IMR-90 (cell line): ENCODE results near the gene WBP1. TPM values are rescaled to one million over a fixed set of nuclear protein-coding genes. Genes with fewer than 3 reads are reported as not detected.

Experiments
- ATAC-seq: fragments of 200-7000 bp; cut with Tn5 transposase; 2 replicates; pipeline ENCODE4 v1.9.1; 2020; ENCODE audit warnings: low read depth, mild to moderate bottlenecking, moderate library complexity
- BruUV-seq: library from RNA; stranded (reverse); fragments of 400-500 nt; replicated peaks from 2 replicates; lab custom pipeline; 2021; lab: Mats Ljungman, UMichigan
- CTCF ChIA-PET: fragments of 300-600 bp; formaldehyde crosslinking; extraction: SDS; loops from one replicate; lab custom pipeline; 2021; ENCODE audit warnings: antibody characterized with exemption; lab: Yijun Ruan, JAX
- POLR2A ChIA-PET: fragments of 300-600 bp; sonication (Branson Sonifier 250); formaldehyde crosslinking; loops from one replicate; lab custom pipeline; 2022; ENCODE audit warnings: antibody characterized with exemption; ENCODE audit not compliant: unreplicated experiment; lab: Charles Lee
- DNase-seq: peaks from one replicate; pipeline ENCODE4 v3.0.0; 2013
- H2AFZ ChIP-seq: replicated peaks from 2 replicates; pipeline ENCODE3; 2013; ENCODE audit warnings: low read length, mild to moderate bottlenecking; ENCODE audit not compliant: poor library complexity
- H2AK5ac ChIP-seq: 2 replicates; pipeline ENCODE4 v1.6.1; 2013; ENCODE audit warnings: low read depth, low read length, inconsistent platforms
- H2AK9ac ChIP-seq: replicated peaks from 2 replicates; pipeline ENCODE3; 2013; ENCODE audit warnings: mild to moderate bottlenecking, low read depth, low read length, moderate library complexity; ENCODE audit not compliant: poor library complexity
- H2BK120ac ChIP-seq: 2 replicates; pipeline ENCODE4 v1.6.1; 2013; ENCODE audit warnings: low read depth, low read length, inconsistent platforms
- H2BK15ac ChIP-seq: 3 replicates; pipeline ENCODE4 v1.6.1; 2013; ENCODE audit warnings: low read depth, low read length, inconsistent platforms
- H2BK20ac ChIP-seq: 2 replicates; pipeline ENCODE4 v1.6.1; 2013; ENCODE audit warnings: low read depth, mild to moderate bottlenecking, inconsistent platforms, low read length, moderate library complexity
- H2BK5ac ChIP-seq: 2 replicates; pipeline ENCODE4 v1.6.1; 2013; ENCODE audit warnings: mild to moderate bottlenecking, low read depth, low read length, inconsistent platforms; ENCODE audit not compliant: poor library complexity, severe bottlenecking
- H3K14ac ChIP-seq: replicated peaks from 2 replicates; pipeline ENCODE4 v1.6.1; 2013; ENCODE audit warnings: low read depth, low read length, inconsistent platforms
- H3K18ac ChIP-seq: 2 replicates; pipeline ENCODE4 v1.6.1; 2013; ENCODE audit warnings: low read depth, low read length, control low read depth
- H3K23ac ChIP-seq: 2 replicates; pipeline ENCODE4 v1.6.1; 2013; ENCODE audit warnings: low read depth, low read length, inconsistent platforms
- H3K27ac ChIP-seq: 2 replicates; pipeline ENCODE4 v1.5.1; 2013; ENCODE audit warnings: mild to moderate bottlenecking, control low read depth, low read length; ENCODE audit not compliant: insufficient read depth
- H3K27me3 ChIP-seq: 2 replicates; pipeline ENCODE4 v1.6.1; 2013; ENCODE audit warnings: low read length; ENCODE audit not compliant: control insufficient read depth, insufficient read depth
- H3K36me3 ChIP-seq: 2 replicates; pipeline ENCODE4 v1.6.1; 2013; ENCODE audit warnings: low read length, mixed read lengths; ENCODE audit not compliant: control insufficient read depth, insufficient read depth
- H3K4ac ChIP-seq: 2 replicates; pipeline ENCODE4 v1.6.1; 2013; ENCODE audit warnings: low read depth, low read length, inconsistent platforms
- H3K4me1 ChIP-seq: 2 replicates; pipeline ENCODE4 v1.6.1; 2013; ENCODE audit warnings: low read length, mixed read lengths; ENCODE audit not compliant: control insufficient read depth, insufficient read depth
- H3K4me2 ChIP-seq: 2 replicates; pipeline ENCODE4 v1.6.1; 2013; ENCODE audit warnings: low read depth, mild to moderate bottlenecking, control low read depth, low read length, moderate library complexity
- H3K4me3 ChIP-seq: 2 replicates; pipeline ENCODE4 v1.5.1; 2013; ENCODE audit warnings: low read depth, mild to moderate bottlenecking, control low read depth, low read length, moderate library complexity; ENCODE audit not compliant: insufficient read depth
- H3K56ac ChIP-seq: 2 replicates; pipeline ENCODE4 v1.6.1; 2013; ENCODE audit warnings: low read length, inconsistent platforms; ENCODE audit not compliant: insufficient read depth; ENCODE audit errors: extremely low read depth
- H3K79me1 ChIP-seq, 2 experiments: 2 replicates each; pipeline ENCODE4 v1.6.1; 2013; ENCODE audit warnings: low read length in 2 of 2, inconsistent platforms in 1 of 2, low read depth in 1 of 2
- H3K9ac ChIP-seq: 2 replicates; pipeline ENCODE4 v1.6.1; 2013; ENCODE audit warnings: low read depth, low read length, control low read depth
- H3K9me1 ChIP-seq: 2 replicates; pipeline ENCODE4 v1.6.1; 2013; ENCODE audit warnings: low read length, inconsistent platforms; ENCODE audit not compliant: insufficient read depth
- H3K9me3 ChIP-seq: 2 replicates; pipeline ENCODE4 v1.6.1; 2013; ENCODE audit warnings: low read length; ENCODE audit not compliant: control insufficient read depth, insufficient read depth
- H4K20me1 ChIP-seq: 2 replicates; pipeline ENCODE4 v1.6.1; 2013; ENCODE audit warnings: low read length, inconsistent platforms; ENCODE audit not compliant: insufficient read depth
- H4K5ac ChIP-seq: 2 replicates; pipeline ENCODE4 v1.6.1; 2013; ENCODE audit warnings: mild to moderate bottlenecking, low read depth, low read length, control low read depth
- H4K8ac ChIP-seq, 2 experiments: 2 replicates each; pipeline ENCODE4 v1.6.1; 2013; ENCODE audit warnings: low read depth in 2 of 2, low read length in 2 of 2, control low read depth in 1 of 2, inconsistent platforms in 1 of 2
- H4K91ac ChIP-seq: 2 replicates; pipeline ENCODE4 v1.6.1; 2013; ENCODE audit warnings: low read depth, low read length, inconsistent platforms; ENCODE audit not compliant: insufficient read depth
- BHLHE40 ChIP-seq: fragments of 150-350 bp; IDR thresholded peaks from 2 replicates; pipeline ENCODE4 v1.6.1; 2016; ENCODE audit warnings: mild to moderate bottlenecking, low read depth, low read length
- CEBPB ChIP-seq: IDR thresholded peaks from 2 replicates; pipeline ENCODE4 v1.6.1; 2012; ENCODE audit warnings: low read depth, low read length, improper control_type of control experiment
- FOS ChIP-seq: fragments of 150-350 bp; IDR thresholded peaks from 2 replicates; pipeline ENCODE4 v1.6.1; 2016; ENCODE audit warnings: low read depth, low read length
- MAZ ChIP-seq: IDR thresholded peaks from 2 replicates; pipeline ENCODE4 v1.6.1; 2012; ENCODE audit warnings: low read depth, mild to moderate bottlenecking, low read length, improper control_type of control experiment, moderate library complexity, borderline replicate concordance
- MXI1 ChIP-seq: IDR thresholded peaks from 2 replicates; pipeline ENCODE4 v1.6.1; 2012; ENCODE audit warnings: low read depth, mild to moderate bottlenecking, low read length, moderate library complexity, borderline replicate concordance
- POLR2A ChIP-seq: IDR thresholded peaks from 2 replicates; pipeline ENCODE4 v1.6.1; 2012; ENCODE audit warnings: mild to moderate bottlenecking, low read depth, low read length
- RCOR1 ChIP-seq: IDR thresholded peaks from 2 replicates; pipeline ENCODE4 v1.6.1; 2012; ENCODE audit warnings: mild to moderate bottlenecking, low read length, improper control_type of control experiment; ENCODE audit not compliant: insufficient replicate concordance
- WGBS, 2 experiments: methylation state at CpG; one replicate each; pipeline versions ENCODE4 v1.1.5 to v1.1.7; 2013; ENCODE audit warnings: missing lambda C conversion rate in 2 of 2; ENCODE audit not compliant: insufficient read length in 1 of 2; ENCODE audit errors: extremely low coverage in 2 of 2; 5-methylcytosine and 5-hydroxymethylcytosine counted together
- dilution Hi-C: fragments of 300-500 bp; cut with HindIII; formaldehyde crosslinking; loops from one replicate; pipeline ENCODE4 v1.14.3; 2018; ENCODE audit warnings: low sequenced_read_pairs; ENCODE audit not compliant: unreplicated experiment
- in situ Hi-C: fragments of 300-500 bp; cut with MboI; formaldehyde crosslinking; loops from 3 replicates; pipeline ENCODE4 v1.14.3; 2019; ENCODE audit warnings: low sequenced_read_pairs, inconsistent platforms, mixed read lengths
- intact Hi-C: fragments of 100-400 bp; cut with micrococcal nuclease; formaldehyde crosslinking; loops from 2 replicates; pipeline ENCODE4 v1.10.0; 2022
- polyA plus RNA-seq, 3 experiments: library from polyadenylated mRNA; depleted of rRNA; stranded (reverse); fragments of >200 nt; gene quantifications; 2 replicates each; pipeline ENCODE4 v1.2.3, GENCODE V29; 2012; ENCODE audit warnings: low replicate concordance in 1 of 3
- total RNA-seq: library from RNA; depleted of rRNA; stranded (reverse); fragments of >200 nt; gene quantifications from 2 replicates; pipeline ENCODE4 v1.2.3, GENCODE V29; 2012
- TF ChIP-seq, protein P1 (sequence below): fragments of 150-350 bp; IDR thresholded peaks from 2 replicates; pipeline ENCODE4 v1.6.1; 2017; ENCODE audit warnings: mild to moderate bottlenecking, antibody characterized with exemption, low read length, low read depth

WBP1 gene
- total and polyA plus RNA-seq, 2 of the 4 experiments (the other 2 are of a cell fraction), result 22.9 to 78.5 TPM

DNA sequence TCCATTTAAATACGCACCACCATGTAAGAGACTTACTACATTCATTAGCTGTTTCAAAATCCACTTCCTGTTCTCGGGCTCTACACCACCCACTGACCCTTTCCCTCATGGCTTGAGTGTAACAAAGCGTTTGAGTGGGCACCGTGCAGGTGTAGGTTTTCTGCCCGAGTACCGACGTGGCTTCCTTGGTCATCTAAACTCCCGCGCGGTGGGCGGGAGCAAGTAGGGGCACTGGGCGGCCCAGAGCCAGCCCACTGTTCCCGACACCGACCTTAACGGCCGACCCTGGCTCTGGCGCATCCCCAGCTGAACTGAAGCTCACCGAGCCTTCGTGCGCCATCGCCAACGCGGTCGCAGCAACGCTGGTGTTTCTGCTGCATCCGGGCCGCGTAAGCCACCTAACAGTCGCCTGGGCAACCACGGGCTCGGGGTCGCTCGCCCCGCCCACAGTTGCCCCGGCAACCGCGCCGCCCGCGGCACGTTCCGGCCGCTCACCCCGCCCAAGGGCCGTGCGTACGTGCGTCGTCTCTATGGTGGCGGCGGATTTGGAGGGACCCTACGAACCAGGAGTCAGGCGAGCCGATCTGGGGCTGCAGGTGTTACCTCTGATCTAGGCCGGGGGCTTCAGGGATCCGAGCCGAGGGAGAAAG is 36.9 kb upstream of the WBP1 start, which contains the start of the genes C2orf81 and WDR54:
Gene C2orf81 (minus strand): TSS at position 399 of the 650 bp plus-strand sequence. CDS start 59 bp downstream, at position 340.
Gene WDR54 (plus strand): TSS at position 510 of the 650 bp plus-strand sequence. CDS start 424 bp downstream, outside the sequence.
- no peak for TF ChIP-seq CEBPB
- TF ChIP-seq POLR2A, result peak; percentile 61
- no peak for TF ChIP-seq RCOR1
- TF ChIP-seq BHLHE40, result peak; percentile 98
- TF ChIP-seq, protein P1, sequence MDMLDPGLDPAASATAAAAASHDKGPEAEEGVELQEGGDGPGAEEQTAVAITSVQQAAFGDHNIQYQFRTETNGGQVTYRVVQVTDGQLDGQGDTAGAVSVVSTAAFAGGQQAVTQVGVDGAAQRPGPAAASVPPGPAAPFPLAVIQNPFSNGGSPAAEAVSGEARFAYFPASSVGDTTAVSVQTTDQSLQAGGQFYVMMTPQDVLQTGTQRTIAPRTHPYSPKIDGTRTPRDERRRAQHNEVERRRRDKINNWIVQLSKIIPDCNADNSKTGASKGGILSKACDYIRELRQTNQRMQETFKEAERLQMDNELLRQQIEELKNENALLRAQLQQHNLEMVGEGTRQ, result peak; percentile 32; the same call in 1 of the 2 replicates
- no peak for TF ChIP-seq FOS
- peak; percentile 95 for TF ChIP-seq MXI1
- TF ChIP-seq MAZ, result peak; percentile 93
- H4K91ac ChIP-seq, result peak within 1 kb of the TSS; percentile 43; the same call in 1 of the 2 replicates
- H3K27me3 ChIP-seq, result no peaks in the 10 kb centered on the region; the same call in 1 of the 2 replicates
- H4K5ac ChIP-seq, result peak within 1 kb of the TSS; percentile 54
- in situ Hi-C loops, result no loop called here
- no peak within 1 kb of the TSS for H3K56ac ChIP-seq
- H3K14ac ChIP-seq, result peak within 1 kb of the TSS; percentile 40; the same call in 1 of the 2 replicates
- no peak within 1 kb of the TSS; the same call in 2 of the 3 replicates for H2BK15ac ChIP-seq
- H3K4me1 ChIP-seq, result peaks cover 3% of the 10 kb centered on the region
- H2BK120ac ChIP-seq, result no peak within 1 kb of the TSS
- peak; percentile 82 for DNase-seq
- peak within 1 kb of the TSS; percentile 71; the same call in 1 of the 2 replicates for H2AK5ac ChIP-seq
- peak within 1 kb of the TSS; percentile 7; the same call in 1 of the 2 replicates for H3K18ac ChIP-seq
- H4K20me1 ChIP-seq, result no peaks in the 10 kb centered on the region
- H3K27ac ChIP-seq, result peak within 1 kb of the TSS; percentile 27; the same call in 1 of the 2 replicates
- no peak within 1 kb of the TSS for H2BK20ac ChIP-seq
- peak within 1 kb of the TSS; percentile 59 for H3K4ac ChIP-seq
- peak within 1 kb of the TSS; percentile 99 for H3K4me2 ChIP-seq
- ChIA-PET POLR2A (no interaction called here), CTCF (interaction anchor here (0.7 kb wide), 1 partner anchor 110 kb away, joined by 3 read pairs; no protein-coding TSS in a partner anchor)
- peaks cover 2 to 8% of the 10 kb centered on the region in 2 experiments; a peak in 2 of 4 replicates for H3K79me1 ChIP-seq
- peaks cover 16% of the 10 kb centered on the region for H3K36me3 ChIP-seq
- no TSS peak for BruUV-seq
- no peaks in the 10 kb centered on the region for H3K9me3 ChIP-seq
- dilution Hi-C loops, result no loop called here
- H4K8ac ChIP-seq, result peak within 1 kb of the TSS; percentile 75 to 86
- peaks cover 7% of the 10 kb centered on the region for H3K9me1 ChIP-seq
- peak within 1 kb of the TSS; percentile 52 for H3K9ac ChIP-seq
- 1% methylated on average over 39 of the region's 57 CpGs; no CpG with 5 or more reads in 1 of the 2 experiments for WGBS, 2 experiments
- H2BK5ac ChIP-seq, result peak within 1 kb of the TSS; percentile 16
- peak within 1 kb of the TSS; percentile 96 for H2AK9ac ChIP-seq
- H2AFZ ChIP-seq, result peak within 1 kb of the TSS; percentile 98
- peak; percentile 96 for ATAC-seq
- intact Hi-C loops, result no loop called here
- H3K23ac ChIP-seq, result peak within 1 kb of the TSS; percentile 84; the same call in 1 of the 2 replicates
- peak within 1 kb of the TSS; percentile 76 for H3K4me3 ChIP-seq
